Pulmonary artery endothelial cell (primary cell): ENCODE measurements around the gene THY1. TPM values are rescaled to one million over a fixed set of nuclear protein-coding genes. Genes with fewer than 3 reads are reported as not detected.
"Not testable (repeated sequence)": the region's sequence is repeated elsewhere in the genome, so short reads cannot be mapped to it uniquely, and the experiment has no call there.

Source experiments
- DNase-seq: peaks from one replicate; pipeline ENCODE4 v3.0.0-alpha.2; 2011; ENCODE audit warnings: low read depth, low spot score
- total RNA-seq: library from RNA; depleted of rRNA; stranded (reverse); fragments of >200 nt; gene quantifications from 2 replicates; pipeline ENCODE4 v1.2.3, GENCODE V29; 2014

THY1 gene
- total RNA-seq: not detected in 2 replicates

- no peak for DNase-seq
These were observed at the start of gene THY1 for GRCh38 chr11:119422809-119423508. Gene THY1, minus strand, starts transcription at chr11:119423172. Its CDS starts 2,267 bp downstream, at chr11:119420905.

GRCh38 chr11:119472186-119472855, 49.3 kb upstream of the THY1 start:
- no peak for DNase-seq

- DNase-seq: no peak
These were observed 48.4 kb upstream of the THY1 start for GRCh38 chr11:119471329-119471728.

- no peak for DNase-seq
These were observed 47.6 kb upstream of the THY1 start for GRCh38 chr11:119470317-119471291.

- DNase-seq: no peak
These were observed 46.5 kb upstream of the THY1 start for GRCh38 chr11:119469506-119469905.

GRCh38 chr11:119468511-119468910, 45.5 kb upstream of the THY1 start:
- DNase-seq: no peak

- DNase-seq: no peak
These were observed 38.4 kb upstream of the THY1 start for GRCh38 chr11:119461229-119461963.

GRCh38 chr11:119460582-119460981, 37.6 kb upstream of the THY1 start:
- no peak for DNase-seq

- no peak for DNase-seq
These were observed 37.1 kb upstream of the THY1 start for GRCh38 chr11:119460097-119460496.

- no peak for DNase-seq
These were observed 36.5 kb upstream of the THY1 start for GRCh38 chr11:119459293-119459976.

GRCh38 chr11:119455708-119456107, 32.7 kb upstream of the THY1 start:
- DNase-seq: not testable (repeated sequence)

GRCh38 chr11:119455241-119455640, 32.3 kb upstream of the THY1 start:
- DNase-seq: not testable (repeated sequence)

GRCh38 chr11:119453881-119454280, 30.9 kb upstream of the THY1 start:
- DNase-seq: no peak

- DNase-seq: no peak
These were observed 27.8 kb upstream of the THY1 start for GRCh38 chr11:119450590-119451326.

GRCh38 chr11:119449498-119449897, 26.5 kb upstream of the THY1 start:
- no peak for DNase-seq

GRCh38 chr11:119448380-119448779, 25.4 kb upstream of the THY1 start:
- DNase-seq: no peak

GRCh38 chr11:119447664-119448242, 24.8 kb upstream of the THY1 start:
- DNase-seq: no peak

GRCh38 chr11:119446871-119447663, 24.1 kb upstream of the THY1 start:
- no peak for DNase-seq

- DNase-seq: no peak
These were observed 23.5 kb upstream of the THY1 start for GRCh38 chr11:119446434-119446833.
